ENCODE measurements around the gene MAST3.

The MAST3 gene

GRCh38 chr19:18176367-18177310 lies 79.1 kb downstream of the MAST3 start:
- no peaks in the 10 kb centered on the region for H3K27me3 ChIP-seq (replicated peaks; ENCODE audit: control insufficient read depth, insufficient read depth, low read length)
- peak overlapping the region; percentile 32 for H3K4me3 ChIP-seq (replicated peaks; ENCODE audit: low read depth, low read length)
- DNase-seq (ENCODE audit: extremely low read depth, insufficient read length), result no peak
- no peak for TF ChIP-seq CTCF (IDR thresholded peaks at IDR 0.05; ENCODE audit: insufficient read depth, low read length, poor library complexity, severe bottlenecking)
- peaks cover 17% of the 10 kb centered on the region for H3K36me3 ChIP-seq (ENCODE audit: control insufficient read depth, insufficient read depth, low read length)

- H3K36me3 ChIP-seq (ENCODE audit: control insufficient read depth, insufficient read depth, low read length), result peaks cover 17% of the 10 kb centered on the region
- no peak overlapping the region for H3K4me3 ChIP-seq (replicated peaks; ENCODE audit: low read depth, low read length)
- no peaks in the 10 kb centered on the region for H3K27me3 ChIP-seq (replicated peaks; ENCODE audit: control insufficient read depth, insufficient read depth, low read length)
- no peak for DNase-seq (ENCODE audit: extremely low read depth, insufficient read length)
- TF ChIP-seq CTCF (IDR thresholded peaks at IDR 0.05; ENCODE audit: insufficient read depth, low read length, poor library complexity, severe bottlenecking), result no peak
Measured at GRCh38 chr19:18179957-18180356, 82.4 kb downstream of the MAST3 start.

GRCh38 chr19:18183529-18183928 lies 86.0 kb downstream of the MAST3 start:
- DNase-seq (ENCODE audit: extremely low read depth, insufficient read length), result no peak
- Histone ChIP-seq H3K4me3 (replicated peaks; ENCODE audit: low read depth, low read length) (no peak overlapping the region), H3K27me3 (replicated peaks; ENCODE audit: control insufficient read depth, insufficient read depth, low read length) (no peaks in the 10 kb centered on the region), H3K36me3 (ENCODE audit: control insufficient read depth, insufficient read depth, low read length) (no peaks in the 10 kb centered on the region)
- no peak for TF ChIP-seq CTCF (IDR thresholded peaks at IDR 0.05; ENCODE audit: insufficient read depth, low read length, poor library complexity, severe bottlenecking)

GRCh38 chr19:18185538-18185937 lies 88.0 kb downstream of the MAST3 start:
- H3K4me3 ChIP-seq (replicated peaks; ENCODE audit: low read depth, low read length), result no peak overlapping the region
- no peak for DNase-seq (ENCODE audit: extremely low read depth, insufficient read length)
- no peak for TF ChIP-seq CTCF (IDR thresholded peaks at IDR 0.05; ENCODE audit: insufficient read depth, low read length, poor library complexity, severe bottlenecking)
- H3K27me3 ChIP-seq (replicated peaks; ENCODE audit: control insufficient read depth, insufficient read depth, low read length), result no peaks in the 10 kb centered on the region
- no peaks in the 10 kb centered on the region for H3K36me3 ChIP-seq (ENCODE audit: control insufficient read depth, insufficient read depth, low read length)

GRCh38 chr19:18190278-18190677 lies 92.7 kb downstream of the MAST3 start:
- Histone ChIP-seq H3K36me3 (ENCODE audit: control insufficient read depth, insufficient read depth, low read length) (no peaks in the 10 kb centered on the region; the same call in 1 of the 2 replicates), H3K27me3 (replicated peaks; ENCODE audit: control insufficient read depth, insufficient read depth, low read length) (no peaks in the 10 kb centered on the region), H3K4me3 (replicated peaks; ENCODE audit: low read depth, low read length) (no peak overlapping the region)
- no peak for DNase-seq (ENCODE audit: extremely low read depth, insufficient read length)
- TF ChIP-seq CTCF (IDR thresholded peaks at IDR 0.05; ENCODE audit: insufficient read depth, low read length, poor library complexity, severe bottlenecking), result no peak
